Measurements from ENCODE around the gene OR5H2. TPM values are rescaled to one million over a fixed set of nuclear protein-coding genes. Genes with fewer than 3 reads are reported as not detected.

The OR5H2 gene
- total RNA-seq, 1 experiment from 2014 or later = not detected

DNA sequence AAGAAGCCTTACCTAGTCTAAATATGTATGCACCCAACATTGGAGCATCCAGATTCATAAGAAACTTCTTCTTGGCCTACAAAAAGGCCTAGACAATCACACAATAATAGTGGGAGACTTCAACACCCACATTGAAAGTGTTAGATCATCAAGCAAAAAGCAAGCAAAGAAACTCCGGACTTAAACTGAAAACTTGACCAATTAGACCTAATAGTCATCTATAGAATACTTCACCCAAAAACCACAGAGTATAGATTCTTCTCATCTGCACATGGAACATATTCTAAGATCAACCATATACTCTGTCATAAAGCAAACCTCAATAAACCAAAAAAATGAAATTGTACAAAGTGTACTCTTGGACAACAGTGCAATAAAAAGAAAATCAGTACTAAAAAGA, 49.0 kb downstream of the OR5H2 start:
- DNase-seq (ENCODE audit: low spot score) = no peak

Other genes starting within 250 kb of the OR5H2 start
- gene GABRR3, start 247.2 kb upstream of the OR5H2 start, total RNA-seq (2014; rRNA removed; shearing (Covaris generic)) = not detected in 2 replicates
- not detected in 2 replicates for gene OR5AC2, start 195.3 kb upstream of the OR5H2 start, total RNA-seq (2014; rRNA removed; shearing (Covaris generic))
- not detected in 2 replicates for gene OR5H1, start 151.8 kb upstream of the OR5H2 start, total RNA-seq (2014; rRNA removed; shearing (Covaris generic))
- gene OR5H14, start 135.0 kb upstream of the OR5H2 start, total RNA-seq (2014; rRNA removed; shearing (Covaris generic)) = not detected in 2 replicates
- not detected in 2 replicates for gene OR5H15, start 115.8 kb upstream of the OR5H2 start, total RNA-seq (2014; rRNA removed; shearing (Covaris generic))
- gene OR5H6, start 18.3 kb upstream of the OR5H2 start, total RNA-seq (2014; rRNA removed; shearing (Covaris generic)) = not detected in 2 replicates
- not detected in 2 replicates for gene OR5K4, start 71.3 kb downstream of the OR5H2 start, total RNA-seq (2014; rRNA removed; shearing (Covaris generic))
- gene OR5K3, start 108.2 kb downstream of the OR5H2 start, total RNA-seq (2014; rRNA removed; shearing (Covaris generic)) = not detected in 2 replicates
- gene OR5K1, start 180.7 kb downstream of the OR5H2 start, total RNA-seq (2014; rRNA removed; shearing (Covaris generic)) = not detected in 2 replicates
- gene OR5K2, start 215.2 kb downstream of the OR5H2 start, total RNA-seq (2014; rRNA removed; shearing (Covaris generic)) = not detected in 2 replicates
- gene CLDND1, start 240.4 kb downstream of the OR5H2 start, total RNA-seq (2014; rRNA removed; shearing (Covaris generic)) = 86.1 and 200 TPM in 2 replicates
- gene GPR15, start 249.5 kb downstream of the OR5H2 start, total RNA-seq (2014; rRNA removed; shearing (Covaris generic)) = 0.06 TPM in 1 of 2 replicates, not detected in the other

Measured in H4 (cell line).